Measurements from ENCODE around the gene FLNB. TPM values are rescaled to one million over a fixed set of nuclear protein-coding genes. Genes with fewer than 3 reads are reported as not detected.

Gene FLNB
- total and polyA plus RNA-seq, 10 of the 15 experiments (the other 5 are each of a cell fraction or from before 2014, with no cell fraction given): 13.6 to 51.8 (median 26.4) TPM

- H3K4me2 ChIP-seq (ENCODE audit: control insufficient read depth, insufficient read depth): no peak overlapping the region
- H3K9ac ChIP-seq (ENCODE audit: control insufficient read depth, insufficient read depth, low read length): no peak overlapping the region
- no peak for ATAC-seq
- ChIA-PET POLR2A (no interaction called here), RAD21 (ENCODE audit: unreplicated experiment) (no interaction called here), SMC1A (ENCODE audit: uncharacterized antibody, unreplicated experiment) (interaction anchor here (1.3 kb wide), 1 partner anchor 131 kb away, joined by 3 read pairs; no protein-coding TSS in a partner anchor), CTCF (interaction anchor here (2.6 kb wide), 1 partner anchor 17 kb away, joined by 11 read pairs; no protein-coding TSS in a partner anchor)
- no peaks in the 10 kb centered on the region for H3K79me2 ChIP-seq (ENCODE audit: control insufficient read depth, insufficient read depth, low read length)
- H3K27me3 ChIP-seq (replicated peaks in 1 of 2; ENCODE audit: control insufficient read depth in 2 of 2, insufficient read depth in 2 of 2, low read length in 1 of 2): no peaks in the 10 kb centered on the region
- no peak overlapping the region for H3K4me3 ChIP-seq
- FAIRE-seq: no peak
- peaks cover 5 to 10% of the 10 kb centered on the region in 2 experiments; a peak in 3 of 4 replicates for H3K36me3 ChIP-seq (ENCODE audit: control insufficient read depth in 2 of 2, insufficient read depth in 2 of 2, low read length in 1 of 2)
- no peak overlapping the region for H3K27ac ChIP-seq (ENCODE audit: control insufficient read depth, insufficient read depth)
- intact Hi-C loops (cut with micrococcal nuclease; ENCODE audit: unreplicated experiment): no loop called here
- WGBS (ENCODE audit: insufficient coverage, insufficient replicate concordance, low lambda C conversion rate, missing lambda C conversion rate): 89% methylated on average over 14 of the region's 14 CpGs
- no peak overlapping the region for H2AFZ ChIP-seq (ENCODE audit: control insufficient read depth, low read depth, low read length)
- no peak for DNase-seq (ENCODE audit: low read depth, low spot score)
- TF ChIP-seq ATF7 (IDR thresholded peaks at IDR 0.05; ENCODE audit: low read depth) (no peak), MYB (IDR thresholded peaks at IDR 0.05; ENCODE audit: borderline replicate concordance, low read depth, low read length) (no peak), ZNF207 (IDR thresholded peaks at IDR 0.05; ENCODE audit: borderline replicate concordance) (no peak), MTA3 (IDR thresholded peaks at IDR 0.05; ENCODE audit: borderline replicate concordance, low read length) (no peak), DPF2 (IDR thresholded peaks at IDR 0.05) (no peak), HDGF (IDR thresholded peaks at IDR 0.05) (no peak), BHLHE40 (IDR thresholded peaks at IDR 0.05; ENCODE audit: borderline replicate concordance in 1 of 2, low read depth in 2 of 2, low read length in 1 of 2) (no peak), RCOR1 (conservative IDR thresholded peaks at IDR 0.05; ENCODE audit: low read depth, low read length) (no peak), CHD2 (IDR thresholded peaks at IDR 0.05; ENCODE audit: borderline replicate concordance, low read depth, low read length) (no peak), TBL1XR1 (IDR thresholded peaks at IDR 0.05; ENCODE audit: low read depth, low read length) (no peak), PAX8 (IDR thresholded peaks at IDR 0.05) (no peak), RAD21 (IDR thresholded peaks at IDR 0.05; ENCODE audit: insufficient read depth, low read depth, low read length) (no peak)
- H3K4me1 ChIP-seq (ENCODE audit: control insufficient read depth, insufficient read depth, low read length): no peaks in the 10 kb centered on the region
- H3K9me3 ChIP-seq (replicated peaks; ENCODE audit: control insufficient read depth, insufficient read depth, low read length): no peaks in the 10 kb centered on the region
- H4K20me1 ChIP-seq (ENCODE audit: control insufficient read depth, insufficient read depth): no peaks in the 10 kb centered on the region
- BruUV-seq (replicated peaks): no TSS peak
- in situ Hi-C loops (cut with MboI): no loop called here
These were observed 142.0 kb downstream of the FLNB start for GRCh38 chr3:58150130-58150809.

Measured in GM12878 (cell line).